OCI-LY7 (cell line): ENCODE measurements around the gene SOS1. TPM values are rescaled to one million over a fixed set of nuclear protein-coding genes. Genes with fewer than 3 reads are reported as not detected.

Experiments used
- BruUV-seq: library from RNA; stranded (reverse); fragments of 400-500 nt; replicated peaks from 2 replicates; lab custom pipeline; 2021; lab: Mats Ljungman, UMichigan
- CTCF ChIA-PET: fragments of 300-600 bp; sonication (Branson Sonifier 250); formaldehyde crosslinking; loops from one replicate; lab custom pipeline; 2022; ENCODE audit warnings: antibody characterized with exemption; ENCODE audit not compliant: unreplicated experiment; lab: Charles Lee
- POLR2A ChIA-PET: fragments of 300-600 bp; sonication (Branson Sonifier 250); formaldehyde crosslinking; loops from one replicate; lab custom pipeline; 2022; ENCODE audit warnings: antibody characterized with exemption; lab: Charles Lee
- DNase-seq: peaks from one replicate; pipeline ENCODE4 v3.0.0-alpha.2; 2015; ENCODE audit warnings: low spot score
- H2AFZ ChIP-seq: fragments of 200-600 bp; sonication (generic), shearing (Covaris generic); 2 replicates; pipeline ENCODE4 v1.6.1; 2014; ENCODE audit warnings: mild to moderate bottlenecking, antibody characterized with exemption, low read length, moderate library complexity
- H3K27ac ChIP-seq: fragments of 200-600 bp; sonication (generic); 2 replicates; pipeline ENCODE4 v1.5.1; 2014; ENCODE audit warnings: mixed run types, low read depth, mild to moderate bottlenecking, moderate library complexity, low read length, inconsistent platforms; ENCODE audit not compliant: poor library complexity, severe bottlenecking
- H3K36me3 ChIP-seq: fragments of 200-600 bp; sonication (generic); 2 replicates; pipeline ENCODE4 v1.6.1; 2014; ENCODE audit warnings: mild to moderate bottlenecking, antibody characterized with exemption, low read length, moderate library complexity, mixed read lengths; ENCODE audit not compliant: insufficient read depth
- H3K4me1 ChIP-seq: fragments of 200-600 bp; sonication (generic); 2 replicates; pipeline ENCODE4 v1.5.1; 2014; ENCODE audit warnings: mild to moderate bottlenecking, low read length; ENCODE audit not compliant: insufficient read depth, poor library complexity, severe bottlenecking
- H3K4me2 ChIP-seq: fragments of 200-600 bp; sonication (generic); 2 replicates; pipeline ENCODE4 v1.6.1; 2014; ENCODE audit warnings: mild to moderate bottlenecking, low read length
- H3K4me3 ChIP-seq: fragments of 200-600 bp; sonication (generic); 2 replicates; pipeline ENCODE4 v1.5.1; 2014; ENCODE audit warnings: mild to moderate bottlenecking, low read depth, low read length; ENCODE audit not compliant: poor library complexity, severe bottlenecking
- H3K79me2 ChIP-seq: fragments of 200-600 bp; sonication (generic); 2 replicates; pipeline ENCODE4 v1.6.1; 2016; ENCODE audit warnings: low read depth, mild to moderate bottlenecking, low read length, moderate library complexity, mixed read lengths; ENCODE audit not compliant: insufficient read depth
- H3K9me2 ChIP-seq: fragments of 200-600 bp; sonication (generic); 2 replicates; pipeline ENCODE4 v1.6.1; 2016; ENCODE audit warnings: mild to moderate bottlenecking, low read length, mixed read lengths; ENCODE audit not compliant: insufficient read depth
- H3K9me3 ChIP-seq: fragments of 200-600 bp; sonication (generic); 2 replicates; pipeline ENCODE4 v1.6.1; 2014; ENCODE audit warnings: mild to moderate bottlenecking, mixed run types, low read length, mixed read lengths
- H4K20me1 ChIP-seq: fragments of 200-600 bp; sonication (generic); 2 replicates; pipeline ENCODE4 v1.6.1; 2014; ENCODE audit warnings: mild to moderate bottlenecking, antibody characterized with exemption, low read length, moderate library complexity, mixed read lengths; ENCODE audit not compliant: insufficient read depth
- EZH2phosphoT487 ChIP-seq: fragments of 200-600 bp; sonication (generic); IDR thresholded peaks from 2 replicates; pipeline ENCODE4 v1.6.1; 2018; ENCODE audit warnings: low read depth, borderline replicate concordance, mild to moderate bottlenecking, mixed run types, antibody characterized with exemption, low read length, moderate library complexity, mixed read lengths
- intact Hi-C: fragments of 100-400 bp; cut with micrococcal nuclease; formaldehyde crosslinking; loops from one replicate; pipeline ENCODE4 v1.10.0; 2022; ENCODE audit not compliant: unreplicated experiment
- total RNA-seq, 2 experiments: library from RNA; depleted of rRNA in 1 of 2; stranded (reverse); fragments of >200 nt in 1 of 2; shearing (Covaris generic) in 1 of 2; gene quantifications; 2 replicates each; pipeline ENCODE4 v1.2.3, GENCODE V29; 2014 to 2022
- TF ChIP-seq, protein P1 (sequence below): fragments of 200-600 bp; sonication (generic); conservative IDR thresholded peaks from 2 replicates; pipeline ENCODE4 v1.5.1; 2014; ENCODE audit warnings: mild to moderate bottlenecking, antibody characterized with exemption, low read length, moderate library complexity, mixed read lengths

The SOS1 gene
- total RNA-seq, 2 experiments from 2014 or later, result 21.3 to 40.0 TPM

GRCh38 chr2:38948387-38948882 is 172.4 kb downstream of the SOS1 start:
- H3K4me1 ChIP-seq, result no peaks in the 10 kb centered on the region
- H4K20me1 ChIP-seq, result no peaks in the 10 kb centered on the region
- TF ChIP-seq, protein P1, sequence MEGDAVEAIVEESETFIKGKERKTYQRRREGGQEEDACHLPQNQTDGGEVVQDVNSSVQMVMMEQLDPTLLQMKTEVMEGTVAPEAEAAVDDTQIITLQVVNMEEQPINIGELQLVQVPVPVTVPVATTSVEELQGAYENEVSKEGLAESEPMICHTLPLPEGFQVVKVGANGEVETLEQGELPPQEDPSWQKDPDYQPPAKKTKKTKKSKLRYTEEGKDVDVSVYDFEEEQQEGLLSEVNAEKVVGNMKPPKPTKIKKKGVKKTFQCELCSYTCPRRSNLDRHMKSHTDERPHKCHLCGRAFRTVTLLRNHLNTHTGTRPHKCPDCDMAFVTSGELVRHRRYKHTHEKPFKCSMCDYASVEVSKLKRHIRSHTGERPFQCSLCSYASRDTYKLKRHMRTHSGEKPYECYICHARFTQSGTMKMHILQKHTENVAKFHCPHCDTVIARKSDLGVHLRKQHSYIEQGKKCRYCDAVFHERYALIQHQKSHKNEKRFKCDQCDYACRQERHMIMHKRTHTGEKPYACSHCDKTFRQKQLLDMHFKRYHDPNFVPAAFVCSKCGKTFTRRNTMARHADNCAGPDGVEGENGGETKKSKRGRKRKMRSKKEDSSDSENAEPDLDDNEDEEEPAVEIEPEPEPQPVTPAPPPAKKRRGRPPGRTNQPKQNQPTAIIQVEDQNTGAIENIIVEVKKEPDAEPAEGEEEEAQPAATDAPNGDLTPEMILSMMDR, result no peak
- no peak for TF ChIP-seq EZH2phosphoT487
- intact Hi-C loops, result loop anchor here (5.0 to 10.0 kb wide), 2 partner anchors 109 to 776 kb away; no protein-coding TSS in a partner anchor
- ChIA-PET POLR2A (interaction anchor here (0.5 to 1.0 kb wide), 5 partner anchors 13 to 511 kb away, joined by 3 to 8 read pairs (median 3); no protein-coding TSS in a partner anchor), CTCF (interaction anchor here (1.3 to 2.6 kb wide), 2 partner anchors 15 to 281 kb away, joined by 4 to 31 read pairs; no protein-coding TSS in a partner anchor)
- DNase-seq, result no peak
- no peaks in the 10 kb centered on the region for H3K9me2 ChIP-seq
- no peaks in the 10 kb centered on the region for H3K79me2 ChIP-seq
- no peaks in the 10 kb centered on the region for H3K9me3 ChIP-seq
- H3K27ac ChIP-seq, result no peak overlapping the region
- no peak overlapping the region for H3K4me2 ChIP-seq
- BruUV-seq, result no TSS peak
- H2AFZ ChIP-seq, result peak overlapping the region; percentile 14; the same call in 1 of the 2 replicates
- H3K36me3 ChIP-seq, result no peaks in the 10 kb centered on the region
- no peak overlapping the region for H3K4me3 ChIP-seq

DNA sequence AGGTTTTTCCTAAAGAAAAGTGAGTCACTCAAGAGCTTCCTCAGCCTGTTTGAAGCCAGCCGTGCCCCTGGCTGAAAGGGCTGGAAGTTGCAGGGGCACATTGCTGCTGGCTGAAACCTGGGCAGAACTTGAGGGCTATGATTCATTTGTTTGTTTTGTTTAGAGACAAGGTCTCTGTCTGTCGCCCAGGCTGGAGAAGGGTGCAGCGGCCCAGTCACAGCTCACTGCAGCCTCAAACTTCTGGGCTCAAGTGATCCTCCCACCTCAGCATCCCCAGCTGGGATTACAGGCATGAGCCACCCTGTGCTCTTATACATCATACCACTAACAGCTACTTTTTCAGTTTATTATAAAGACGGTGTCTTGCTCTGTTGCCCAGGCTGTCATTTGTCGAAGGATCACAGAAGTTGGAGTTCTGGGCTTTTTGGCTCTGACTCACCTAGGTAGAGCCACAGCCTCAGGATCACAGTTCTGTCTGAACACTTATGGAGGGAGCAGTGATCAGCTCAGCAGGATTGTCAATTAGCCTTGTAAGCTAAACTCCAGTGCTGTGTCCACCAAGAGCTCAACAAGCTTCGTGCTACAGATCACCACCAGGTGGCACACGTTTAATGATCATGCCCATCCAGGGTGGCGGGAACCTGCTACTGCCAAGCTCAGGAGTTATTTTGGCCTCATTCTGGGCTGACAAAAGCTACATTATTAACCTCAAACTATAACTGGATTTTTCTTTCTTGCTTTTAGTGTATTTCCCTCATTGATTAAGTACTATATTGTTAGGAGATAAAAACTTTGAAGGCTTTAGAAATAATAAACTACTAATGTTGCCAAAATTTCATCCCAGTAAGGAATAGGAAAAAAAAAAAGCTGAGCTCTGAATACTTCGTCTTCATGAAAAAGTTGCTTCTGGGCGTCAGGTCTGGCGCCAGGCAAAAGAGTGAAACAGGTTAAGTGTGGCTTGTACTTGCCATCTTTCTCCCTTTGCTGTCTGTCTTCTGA is 173.3 kb downstream of the SOS1 start:
- H2AFZ ChIP-seq, result peak overlapping the region; percentile 14; the same call in 1 of the 2 replicates
- ChIA-PET POLR2A (interaction anchor here (0.6 to 2.9 kb wide), 11 partner anchors 13 to 1690 kb away, joined by 3 to 13 read pairs (median 4); no protein-coding TSS in a partner anchor), CTCF (interaction anchor here (0.6 to 2.6 kb wide), 5 partner anchors 8 to 285 kb away, joined by 3 to 31 read pairs (median 3); no protein-coding TSS in a partner anchor)
- H3K36me3 ChIP-seq, result no peaks in the 10 kb centered on the region
- no peaks in the 10 kb centered on the region for H3K79me2 ChIP-seq
- no peak overlapping the region for H3K4me2 ChIP-seq
- no peak overlapping the region for H3K4me3 ChIP-seq
- peak; percentile 84 for DNase-seq
- no peaks in the 10 kb centered on the region for H3K4me1 ChIP-seq
- TF ChIP-seq EZH2phosphoT487, result no peak
- TF ChIP-seq, protein P1, result peak; percentile 90
- H3K27ac ChIP-seq, result no peak overlapping the region
- no peaks in the 10 kb centered on the region for H3K9me3 ChIP-seq
- no TSS peak for BruUV-seq
- H4K20me1 ChIP-seq, result no peaks in the 10 kb centered on the region
- intact Hi-C loops, result loop anchor here (1.0 to 10.0 kb wide), 3 partner anchors 110 to 777 kb away; no protein-coding TSS in a partner anchor
- no peaks in the 10 kb centered on the region for H3K9me2 ChIP-seq
